Effector CD8-positive, alpha-beta T cell (primary cell): ENCODE results near the gene FOXB1.

Experiments used
- DNase-seq: peaks from one replicate; lab custom pipeline; 2025; lab: John Stamatoyannopoulos, UW

FOXB1 gene

GRCh38 chr15:59998950-59999611, 5.0 kb upstream of the FOXB1 start:
- no peak for DNase-seq

- no peak for DNase-seq
Measured at GRCh38 chr15:59999612-60000112, 4.4 kb upstream of the FOXB1 start.

- no peak for DNase-seq
Measured at GRCh38 chr15:60000113-60000823, 3.8 kb upstream of the FOXB1 start.

- DNase-seq, result no peak
Measured at GRCh38 chr15:60000824-60001609, 3.1 kb upstream of the FOXB1 start.

- no peak for DNase-seq
Measured at GRCh38 chr15:60001610-60002527, 2.2 kb upstream of the FOXB1 start.

- no peak for DNase-seq
Measured at GRCh38 chr15:60002528-60003218, 1.4 kb upstream of the FOXB1 start.

GRCh38 chr15:60003243-60004008, 685 bp upstream of the FOXB1 start:
- DNase-seq, result no peak

- no peak for DNase-seq
Measured at GRCh38 chr15:60004846-60005351, 788 bp downstream of the FOXB1 start.

GRCh38 chr15:60005352-60006202, 1.5 kb downstream of the FOXB1 start:
- DNase-seq, result no peak

- DNase-seq, result peak; percentile 28
Measured at GRCh38 chr15:60006203-60006862, 2.2 kb downstream of the FOXB1 start.

- DNase-seq, result no peak
Measured at GRCh38 chr15:60006873-60007272, 2.8 kb downstream of the FOXB1 start.

GRCh38 chr15:60009124-60009960, 5.2 kb downstream of the FOXB1 start:
- no peak for DNase-seq

GRCh38 chr15:60009980-60010732, 6.0 kb downstream of the FOXB1 start:
- no peak for DNase-seq

- no peak for DNase-seq
Measured at GRCh38 chr15:60010858-60011257, 6.7 kb downstream of the FOXB1 start.

GRCh38 chr15:60012695-60013094, 8.6 kb downstream of the FOXB1 start:
- no peak for DNase-seq
